H1 (cell line): ENCODE data around the gene RABL6. TPM values are rescaled to one million over a fixed set of nuclear protein-coding genes. Genes with fewer than 3 reads are reported as not detected.

Experiments
- CTCF ChIA-PET: fragments of 300-600 bp; sonication (Branson Sonifier 250); formaldehyde crosslinking; loops from one replicate; lab custom pipeline; 2021; ENCODE audit not compliant: partially characterized antibody; lab: Charles Lee
- POLR2A ChIA-PET: fragments of 300-600 bp; sonication (Branson Sonifier 250); formaldehyde crosslinking; loops from one replicate; lab custom pipeline; 2021; ENCODE audit warnings: inconsistent platforms; ENCODE audit not compliant: partially characterized antibody; lab: Charles Lee
- DNase-seq, 2 experiments: peaks; one replicate each; pipeline versions ENCODE4 v3.0.0 to v3.0.0-alpha.2; 2010 to 2022; ENCODE audit warnings: low spot score in 2 of 2, low read depth in 1 of 2, mixed read lengths in 1 of 2
- FAIRE-seq: peaks from 2 replicates; lab custom pipeline; 2011; peaks lifted over from hg19 to GRCh38; lab: Jason Lieb, UNC
- H2AFZ ChIP-seq: 2 replicates; pipeline ENCODE4 v1.8.1; 2012; ENCODE audit warnings: low read length, inconsistent platforms
- H2AK5ac ChIP-seq: 2 replicates; pipeline ENCODE4 v1.6.1; 2013; ENCODE audit warnings: low read depth, low read length
- H2BK120ac ChIP-seq: replicated peaks from 2 replicates; pipeline ENCODE3; 2013; ENCODE audit warnings: low read depth, low read length, inconsistent platforms
- H2BK12ac ChIP-seq: 2 replicates; pipeline ENCODE4 v1.6.1; 2013; ENCODE audit warnings: low read depth, low read length
- H2BK15ac ChIP-seq: 2 replicates; pipeline ENCODE4 v1.6.1; 2013; ENCODE audit warnings: low read length
- H2BK20ac ChIP-seq: 2 replicates; pipeline ENCODE4 v1.6.1; 2013; ENCODE audit warnings: low read length
- H2BK5ac ChIP-seq: 2 replicates; pipeline ENCODE4 v1.6.1; 2013; ENCODE audit warnings: low read depth, low read length
- H3K14ac ChIP-seq: 2 replicates; pipeline ENCODE4 v1.6.1; 2013; ENCODE audit warnings: inconsistent platforms; ENCODE audit not compliant: insufficient read length
- H3K18ac ChIP-seq: 2 replicates; pipeline ENCODE4 v1.6.1; 2013; ENCODE audit warnings: low read length; ENCODE audit errors: extremely low read depth
- H3K23ac ChIP-seq: 2 replicates; pipeline ENCODE4 v1.6.1; 2013; ENCODE audit warnings: inconsistent platforms; ENCODE audit not compliant: insufficient read length
- H3K23me2 ChIP-seq: 2 replicates; pipeline ENCODE4 v1.6.1; 2013; ENCODE audit warnings: low read depth, low read length
- H3K27ac ChIP-seq: 2 replicates; pipeline ENCODE4 v1.6.1; 2011; ENCODE audit warnings: low read depth, low read length, inconsistent platforms
- H3K27me3 ChIP-seq, 4 experiments: replicated peaks in 1 of 4; 1 replicate in 1 of 4; 2 replicates in 3 of 4; pipeline versions ENCODE4 v1.6.1 to v1.8.1; 2011 to 2013; ENCODE audit warnings: low read length in 3 of 4, mild to moderate bottlenecking in 3 of 4, inconsistent platforms in 2 of 4, mixed read lengths in 2 of 4, moderate library complexity in 1 of 4; ENCODE audit not compliant: control insufficient read depth in 3 of 4, insufficient read depth in 3 of 4; ENCODE audit errors: extremely low read depth in 1 of 4
- H3K36me3 ChIP-seq, 4 experiments: 2 replicates each; pipeline versions ENCODE4 v1.6.1 to v1.8.1; 2011 to 2013; ENCODE audit warnings: mild to moderate bottlenecking in 4 of 4, low read length in 3 of 4, moderate library complexity in 2 of 4, control low read depth in 1 of 4, inconsistent platforms in 1 of 4; ENCODE audit not compliant: insufficient read depth in 4 of 4, control insufficient read depth in 2 of 4
- H3K4ac ChIP-seq: replicated peaks from 2 replicates; pipeline ENCODE3; 2013; ENCODE audit warnings: low read length, low read depth, mixed read lengths, inconsistent platforms; ENCODE audit not compliant: insufficient read length
- H3K4me1 ChIP-seq, 4 experiments: replicated peaks in 1 of 4; 1 replicate in 1 of 4; 2 replicates in 3 of 4; pipeline versions ENCODE4 v1.6.1 to v1.8.1; 2011 to 2013; ENCODE audit warnings: low read length in 3 of 4, inconsistent platforms in 2 of 4, mixed read lengths in 1 of 4; ENCODE audit not compliant: insufficient read depth in 4 of 4, control insufficient read depth in 3 of 4
- H3K4me2 ChIP-seq, 2 experiments: 2 replicates each; pipeline versions ENCODE4 v1.6.1 to v1.8.1; 2011 to 2013; ENCODE audit warnings: low read depth in 2 of 2, low read length in 2 of 2, control low read depth in 1 of 2, inconsistent platforms in 1 of 2, mild to moderate bottlenecking in 1 of 2; ENCODE audit not compliant: insufficient read depth in 1 of 2
- H3K4me3 ChIP-seq, 4 experiments: fragments of 200-600, 300-600 bp in 1 of 4; sonication (generic), shearing (Covaris generic), sonication (Bioruptor Twin) in 1 of 4; 2 replicates each; pipeline versions ENCODE4 v1.5.1 to v1.8.1; 2011 to 2016; ENCODE audit warnings: low read length in 4 of 4, low read depth in 3 of 4, control low read depth in 2 of 4, inconsistent platforms in 2 of 4, mild to moderate bottlenecking in 2 of 4, mixed read lengths in 1 of 4, moderate library complexity in 1 of 4; ENCODE audit not compliant: insufficient read depth in 2 of 4; ENCODE audit errors: extremely low read depth in 1 of 4
- H3K56ac ChIP-seq: replicated peaks from 2 replicates; pipeline ENCODE3; 2013; ENCODE audit warnings: low read depth, mild to moderate bottlenecking, mixed read lengths, low read length, inconsistent platforms; ENCODE audit not compliant: insufficient read length
- H3K79me1 ChIP-seq: 2 replicates; pipeline ENCODE4 v1.6.1; 2013; ENCODE audit warnings: low read depth, low read length, control low read depth
- H3K79me2 ChIP-seq, 2 experiments: 2 replicates each; pipeline versions ENCODE4 v1.6.1 to v1.8.1; 2012 to 2013; ENCODE audit warnings: low read length in 2 of 2, mild to moderate bottlenecking in 2 of 2, inconsistent platforms in 1 of 2; ENCODE audit not compliant: insufficient read depth in 2 of 2, control insufficient read depth in 1 of 2
- H3K9ac ChIP-seq, 4 experiments: replicated peaks in 1 of 4; 1 replicate in 1 of 4; 2 replicates in 3 of 4; pipeline versions ENCODE4 v1.6.1 to v1.8.1; 2011 to 2013; ENCODE audit warnings: low read depth in 3 of 4, low read length in 3 of 4, control low read depth in 2 of 4, mild to moderate bottlenecking in 2 of 4, moderate library complexity in 2 of 4, inconsistent platforms in 1 of 4; ENCODE audit errors: extremely low read depth in 1 of 4
- H3K9me3 ChIP-seq, 2 experiments: 2 replicates each; pipeline versions ENCODE4 v1.6.1 to v1.8.1; 2012 to 2013; ENCODE audit warnings: mild to moderate bottlenecking in 2 of 2, moderate library complexity in 2 of 2, control low read depth in 1 of 2, inconsistent platforms in 1 of 2, low read depth in 1 of 2, low read length in 1 of 2, mixed read lengths in 1 of 2; ENCODE audit not compliant: insufficient read depth in 2 of 2
- H4K20me1 ChIP-seq, 2 experiments: replicated peaks in 1 of 2; 2 replicates each; pipeline versions ENCODE3 to v1.8.1; 2011 to 2013; ENCODE audit warnings: inconsistent platforms in 2 of 2, low read length in 2 of 2, mild to moderate bottlenecking in 1 of 2; ENCODE audit not compliant: insufficient read depth in 2 of 2, control insufficient read depth in 1 of 2
- H4K5ac ChIP-seq: 2 replicates; pipeline ENCODE4 v1.6.1; 2013; ENCODE audit warnings: low read length, low read depth, mixed read lengths, inconsistent platforms; ENCODE audit not compliant: insufficient read length
- H4K8ac ChIP-seq: 2 replicates; pipeline ENCODE4 v1.8.0; 2013; ENCODE audit warnings: mild to moderate bottlenecking, moderate library complexity, low read length, inconsistent platforms; ENCODE audit not compliant: insufficient read depth; ENCODE audit errors: extremely low read depth
- H4K91ac ChIP-seq: replicated peaks from 2 replicates; pipeline ENCODE3; 2013; ENCODE audit warnings: low read length, mixed read lengths, inconsistent platforms; ENCODE audit not compliant: insufficient read length
- CHD2 ChIP-seq: IDR thresholded peaks from 2 replicates; pipeline ENCODE4 v1.6.1; 2012; ENCODE audit warnings: low read length, improper control_type of control experiment
- EGR1 ChIP-seq: IDR thresholded peaks from 2 replicates; pipeline ENCODE4 v1.6.1; 2011; ENCODE audit warnings: low read depth, low read length, borderline replicate concordance
- EP300 ChIP-seq, 2 experiments: IDR thresholded peaks; 1 replicate in 1 of 2; 2 replicates in 1 of 2; pipeline ENCODE4 v1.6.1; 2011 to 2012; ENCODE audit warnings: low read depth in 2 of 2, low read length in 2 of 2, mild to moderate bottlenecking in 2 of 2, borderline replicate concordance in 1 of 2, inconsistent platforms in 1 of 2, moderate library complexity in 1 of 2
- HDAC2 ChIP-seq, 2 experiments: fragments of 300-600 bp in 1 of 2; sonication (generic) in 1 of 2; IDR thresholded peaks; 2 replicates each; pipeline ENCODE4 v1.6.1; 2011 to 2012; ENCODE audit warnings: low read depth in 2 of 2, low read length in 2 of 2, mild to moderate bottlenecking in 2 of 2, moderate library complexity in 2 of 2, borderline replicate concordance in 1 of 2, inconsistent platforms in 1 of 2
- NANOG ChIP-seq: IDR thresholded peaks from 2 replicates; pipeline ENCODE4 v1.6.1; 2011; ENCODE audit warnings: low read length, low read depth, mild to moderate bottlenecking, inconsistent platforms; ENCODE audit not compliant: insufficient read depth, poor library complexity, severe bottlenecking
- POLR2A ChIP-seq, 2 experiments: IDR thresholded peaks; 1 replicate in 1 of 2; 2 replicates in 1 of 2; pipeline ENCODE4 v1.6.1; 2011; ENCODE audit warnings: low read depth in 2 of 2, low read length in 2 of 2, mild to moderate bottlenecking in 2 of 2; ENCODE audit errors: control extremely low read depth in 1 of 2
- SP1 ChIP-seq: IDR thresholded peaks from 2 replicates; pipeline ENCODE4 v1.6.1; 2011; ENCODE audit warnings: low read depth, low read length
- SUZ12 ChIP-seq: fragments of 200-600 bp; sonication (generic); IDR thresholded peaks from 2 replicates; pipeline ENCODE4 v1.6.1; 2012; ENCODE audit warnings: mild to moderate bottlenecking, inconsistent platforms, low read length, moderate library complexity, mixed read lengths
- TBP ChIP-seq: IDR thresholded peaks from 2 replicates; pipeline ENCODE4 v1.6.1; 2011; ENCODE audit warnings: low read depth, low read length, improper control_type of control experiment
- ZNF274 ChIP-seq: IDR thresholded peaks from 2 replicates; pipeline ENCODE4 v1.7.0; 2012; ENCODE audit warnings: low read length, borderline replicate concordance; ENCODE audit errors: extremely low read depth
- WGBS, 2 experiments: shearing (Covaris generic) in 1 of 2; methylation state at CpG; one replicate each; pipeline versions ENCODE4 v1.1.6 to v1.1.7; 2013 to 2015; ENCODE audit warnings: low lambda C conversion rate in 2 of 2, mixed read lengths in 2 of 2, inconsistent platforms in 1 of 2, low coverage in 1 of 2, missing lambda C conversion rate in 1 of 2; ENCODE audit not compliant: insufficient replicate concordance in 2 of 2, insufficient coverage in 1 of 2, insufficient read length in 1 of 2; ENCODE audit errors: extremely low coverage in 1 of 2, missing lambda C conversion rate in 1 of 2; 5-methylcytosine and 5-hydroxymethylcytosine counted together
- polyA plus RNA-seq, 7 experiments: library from polyadenylated mRNA; depleted of rRNA in 3 of 7; stranded (reverse) in 5 of 7; unstranded in 2 of 7; fragments of >200 nt in 5 of 7; fragments of 200-250 nt in 2 of 7; gene quantifications; 1 replicate in 5 of 7; 2 replicates in 1 of 7; 4 replicates in 1 of 7; pipeline versions ENCODE4 v1.2.1 to v1.2.3, GENCODE V29; 2011 to 2013; ENCODE audit warnings: missing spikeins in 2 of 7, mixed read lengths in 2 of 7
- total RNA-seq: library from RNA; stranded (reverse); fragmentation: NEBNext Ultra II Directional; extraction: Animal tissue kit (Norgen Biotek cat#: 25700); gene quantifications from 2 replicates; pipeline ENCODE4 v1.2.1, GENCODE V29; 2021
- TF ChIP-seq, protein P1 (sequence below), 3 experiments: IDR thresholded peaks; 1 replicate in 2 of 3; 2 replicates in 1 of 3; pipeline versions ENCODE4 v1.5.1 to v1.6.1; 2011; ENCODE audit warnings: low read length in 3 of 3, mild to moderate bottlenecking in 3 of 3, inconsistent platforms in 2 of 3, low read depth in 1 of 3, moderate library complexity in 1 of 3; ENCODE audit not compliant: insufficient read depth in 1 of 3; ENCODE audit errors: control extremely low read depth in 1 of 3

The RABL6 gene
- total and polyA plus RNA-seq, 2 of the 8 experiments (the other 6 are each of a cell fraction or from before 2014, with no cell fraction given): 70.1 to 130 TPM

DNA sequence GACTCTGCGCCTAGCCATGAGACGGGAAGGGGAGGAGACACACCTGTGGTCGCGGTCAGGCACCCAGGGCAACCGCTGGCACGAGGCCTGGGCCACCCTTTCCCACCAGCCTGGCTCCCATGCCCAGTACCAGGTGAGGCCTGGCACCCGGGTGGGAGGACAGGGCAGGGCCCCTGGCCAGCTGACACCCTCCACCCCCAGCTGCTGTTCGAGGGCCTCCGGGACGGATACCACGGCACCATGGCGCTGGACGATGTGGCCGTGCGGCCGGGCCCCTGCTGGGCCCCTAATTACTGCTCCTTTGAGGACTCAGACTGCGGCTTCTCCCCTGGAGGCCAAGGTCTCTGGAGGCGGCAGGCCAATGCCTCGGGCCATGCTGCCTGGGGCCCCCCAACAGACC lies 49.4 kb downstream of the RABL6 start:
- Histone ChIP-seq H4K20me1 (peaks cover 0 to 20% of the 10 kb centered on the region in 2 experiments), H3K79me1 (no peaks in the 10 kb centered on the region), H4K8ac (0 out of 2 replicates have a peak overlapping the region, but pooled peaks have one; percentile 53), H2AFZ (no peak overlapping the region), H3K27ac (no peak overlapping the region), H3K9ac (no peak overlapping the region), H3K4me2 (no peak overlapping the region), H2BK20ac (no peak overlapping the region), H3K79me2 (no peaks in the 10 kb centered on the region), H3K4ac (no peak overlapping the region), H3K9me3 (no peaks in the 10 kb centered on the region), H2AK5ac (no peak overlapping the region), H2BK12ac (no peak overlapping the region), H2BK15ac (no peak overlapping the region), H3K23me2 (no peaks in the 10 kb centered on the region), H2BK5ac (no peak overlapping the region), H3K14ac (no peak overlapping the region), H4K5ac (no peak overlapping the region), H3K27me3 (no peaks in the 10 kb centered on the region), H3K4me1 (no peaks in the 10 kb centered on the region; a peak in 1 of 7 replicates), H3K36me3 (peaks cover 3 to 12% (median 9%) of the 10 kb centered on the region in 4 experiments; a peak in 6 of 8 replicates), H3K23ac (no peak overlapping the region), H3K4me3 (no peak overlapping the region), H3K56ac (no peak overlapping the region), H2BK120ac (no peak overlapping the region), H4K91ac (no peak overlapping the region), H3K18ac (no peak overlapping the region)
- POLR2A ChIA-PET: interaction anchor here (0.9 to 16.2 kb wide), 5 partner anchors 8 to 80 kb away, joined by 3 to 248 read pairs (median 4); partner anchors contain the start of genes AJM1 and EDF1
- CTCF ChIA-PET: interaction anchor here (0.7 to 1.7 kb wide), 5 partner anchors 14 to 61 kb away, joined by 3 to 5 read pairs (median 4); partner anchors contain the start of genes AJM1 and CCDC183
- FAIRE-seq: no peak
- 95% methylated on average over 19 of the region's 19 CpGs; no CpG with 5 or more reads in 1 of the 2 experiments for WGBS, 2 experiments
- DNase-seq: peak in 1 of 2 experiments; percentile 52
- TF ChIP-seq HDAC2 (IDR thresholded peaks at IDR 0.05; ENCODE audit: borderline replicate concordance in 1 of 2, low read depth in 2 of 2, low read length in 2 of 2) (no peak), SP1 (no peak), POLR2A (IDR thresholded peaks at IDR 0.05; ENCODE audit: control extremely low read depth in 1 of 2, low read depth in 2 of 2, low read length in 2 of 2) (no peak), EGR1 (no peak), NANOG (no peak), EP300 (IDR thresholded peaks at IDR 0.05; ENCODE audit: borderline replicate concordance in 1 of 2, low read depth in 2 of 2, low read length in 2 of 2) (no peak), TBP (no peak), ZNF274 (no peak), CHD2 (no peak), SUZ12 (no peak)
- TF ChIP-seq, protein P1, sequence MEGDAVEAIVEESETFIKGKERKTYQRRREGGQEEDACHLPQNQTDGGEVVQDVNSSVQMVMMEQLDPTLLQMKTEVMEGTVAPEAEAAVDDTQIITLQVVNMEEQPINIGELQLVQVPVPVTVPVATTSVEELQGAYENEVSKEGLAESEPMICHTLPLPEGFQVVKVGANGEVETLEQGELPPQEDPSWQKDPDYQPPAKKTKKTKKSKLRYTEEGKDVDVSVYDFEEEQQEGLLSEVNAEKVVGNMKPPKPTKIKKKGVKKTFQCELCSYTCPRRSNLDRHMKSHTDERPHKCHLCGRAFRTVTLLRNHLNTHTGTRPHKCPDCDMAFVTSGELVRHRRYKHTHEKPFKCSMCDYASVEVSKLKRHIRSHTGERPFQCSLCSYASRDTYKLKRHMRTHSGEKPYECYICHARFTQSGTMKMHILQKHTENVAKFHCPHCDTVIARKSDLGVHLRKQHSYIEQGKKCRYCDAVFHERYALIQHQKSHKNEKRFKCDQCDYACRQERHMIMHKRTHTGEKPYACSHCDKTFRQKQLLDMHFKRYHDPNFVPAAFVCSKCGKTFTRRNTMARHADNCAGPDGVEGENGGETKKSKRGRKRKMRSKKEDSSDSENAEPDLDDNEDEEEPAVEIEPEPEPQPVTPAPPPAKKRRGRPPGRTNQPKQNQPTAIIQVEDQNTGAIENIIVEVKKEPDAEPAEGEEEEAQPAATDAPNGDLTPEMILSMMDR (IDR thresholded peaks at IDR 0.05; ENCODE audit: control extremely low read depth in 1 of 3, insufficient read depth in 1 of 3, low read depth in 1 of 3, low read length in 3 of 3): no peak
